SK-N-SH treated with all-trans-retinoic acid at 6 μM for 48 hours (cell line): ENCODE measurements around the gene ACTN3.

ENCODE experiments used
- CREB5 ChIP-seq: fragments of 250-450 bp; sonication (Bioruptor Pico); IDR thresholded peaks from 2 replicates; pipeline ENCODE4 v1.5.1; 2020; ENCODE audit warnings: low read depth, mild to moderate bottlenecking, moderate library complexity
- CSRNP3 ChIP-seq: fragments of 250-450 bp; sonication (Bioruptor Pico); IDR thresholded peaks from 2 replicates; pipeline ENCODE4 v1.5.1; 2021; ENCODE audit warnings: mild to moderate bottlenecking, moderate library complexity
- PATZ1 ChIP-seq: fragments of 250-450 bp; sonication (Bioruptor Pico); IDR thresholded peaks from 2 replicates; pipeline ENCODE4 v1.8.0; 2020; ENCODE audit warnings: mild to moderate bottlenecking, moderate library complexity, borderline replicate concordance
- RARB ChIP-seq: fragments of 250-450 bp; sonication (Bioruptor Pico); IDR thresholded peaks from 2 replicates; pipeline ENCODE4 v1.8.0; 2021; ENCODE audit warnings: mild to moderate bottlenecking, moderate library complexity
- TCF4 ChIP-seq: fragments of 250-450 bp; sonication (Bioruptor Pico); IDR thresholded peaks from 2 replicates; pipeline ENCODE4 v1.8.0; 2021; ENCODE audit warnings: mild to moderate bottlenecking, moderate library complexity, borderline replicate concordance
- TOX ChIP-seq: fragments of 250-450 bp; sonication (Bioruptor Pico); IDR thresholded peaks from 2 replicates; pipeline ENCODE4 v1.8.0; 2021; ENCODE audit warnings: mild to moderate bottlenecking, moderate library complexity, borderline replicate concordance
- TSHZ2 ChIP-seq: fragments of 250-450 bp; sonication (Bioruptor Pico); IDR thresholded peaks from 2 replicates; pipeline ENCODE4 v1.5.0; 2020; ENCODE audit warnings: mild to moderate bottlenecking, moderate library complexity
- ZFP30 ChIP-seq: fragments of 450-650 bp; formaldehyde crosslinking; IDR thresholded peaks from 2 replicates; pipeline ENCODE4 v1.5.0; 2022; ENCODE audit warnings: mild to moderate bottlenecking, moderate library complexity
- ZNF565 ChIP-seq: fragments of 450-650 bp; formaldehyde crosslinking; conservative IDR thresholded peaks from 2 replicates; pipeline ENCODE4 v1.5.0; 2020; ENCODE audit warnings: low read depth, mild to moderate bottlenecking, moderate library complexity
- ZNF70 ChIP-seq: fragments of 450-650 bp; formaldehyde crosslinking; IDR thresholded peaks from 2 replicates; pipeline ENCODE4 v1.5.0; 2020; ENCODE audit warnings: mild to moderate bottlenecking, moderate library complexity
- ZNF8 ChIP-seq: fragments of 450-650 bp; formaldehyde crosslinking; IDR thresholded peaks from 2 replicates; pipeline ENCODE4 v1.5.0; 2020; ENCODE audit warnings: mild to moderate bottlenecking, moderate library complexity

GRCh38 chr11:66600219-66600618 is 53.5 kb downstream of the ACTN3 start:
- TF ChIP-seq TCF4 (CRISPR knock-in tag) (no peak), TOX (CRISPR knock-in tag) (no peak), PATZ1 (CRISPR knock-in tag) (no peak), ZNF8 (CRISPR knock-in tag) (no peak), ZFP30 (CRISPR knock-in tag) (no peak), CSRNP3 (no peak), ZNF70 (CRISPR knock-in tag) (no peak), ZNF565 (no peak), RARB (CRISPR knock-in tag) (no peak), CREB5 (CRISPR knock-in tag) (no peak), TSHZ2 (CRISPR knock-in tag) (no peak)
